NCI-H446 (cell line): ENCODE measurements around the gene ACRV1.
A peak's percentile ranks its signal among the peaks of the same experiment; 100 is the strongest.

Experiments used
- DNase-seq, 2 experiments: peaks; one replicate each; lab custom pipeline; 2025; lab: John Stamatoyannopoulos, UW

Gene ACRV1

DNA sequence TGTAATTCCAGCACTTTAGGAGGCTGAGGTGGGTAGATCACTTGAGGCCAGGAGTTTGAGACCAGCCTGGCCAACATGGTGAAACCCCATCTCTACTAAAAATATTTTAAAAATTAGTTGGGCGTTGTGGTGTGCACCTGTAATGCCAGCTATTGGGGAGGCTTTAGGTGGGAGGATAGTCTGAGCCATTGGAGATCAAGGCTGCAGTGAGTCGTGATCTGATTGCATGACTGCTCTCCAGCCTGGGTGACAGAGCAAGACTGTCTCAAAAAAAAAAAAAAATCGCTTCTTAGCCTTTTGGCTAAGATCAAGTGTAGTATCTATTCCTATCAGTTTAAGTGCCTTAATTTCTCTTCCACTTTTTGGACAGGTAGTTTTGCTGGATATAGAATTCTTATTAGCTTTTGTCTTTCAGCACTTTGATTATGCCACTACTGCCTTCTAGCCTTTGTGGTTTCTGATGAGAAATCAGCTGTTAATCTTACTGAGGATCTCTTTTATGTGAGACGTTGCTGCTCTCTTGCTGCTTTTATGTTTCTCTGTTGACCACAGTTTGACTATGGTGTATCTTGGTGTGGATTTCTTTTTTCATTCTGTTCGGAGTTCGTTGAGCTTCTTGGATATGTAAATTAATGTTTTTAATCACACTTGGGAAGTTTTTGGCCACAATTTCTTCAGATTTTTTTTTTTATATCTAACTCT is 31.0 kb downstream of the ACRV1 start:
- no peak for DNase-seq

DNA sequence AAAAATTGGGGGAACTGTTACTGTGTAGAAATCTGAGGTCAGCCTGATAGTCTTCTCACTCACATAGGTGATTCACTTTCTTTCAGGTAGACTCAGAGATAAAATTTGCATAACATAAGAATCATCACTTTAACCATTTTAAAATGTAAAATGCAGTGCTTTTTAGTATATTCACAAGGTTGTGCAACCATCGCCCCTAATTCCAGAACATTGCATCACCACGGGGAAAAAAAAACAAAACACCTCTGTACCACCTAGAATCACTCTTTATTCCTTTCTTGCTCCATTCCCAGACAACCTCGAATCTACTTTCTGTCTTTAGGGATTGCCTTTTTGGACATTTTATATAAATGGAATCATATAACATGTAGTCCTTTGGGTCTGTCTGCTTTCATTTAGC is 34.8 kb downstream of the ACRV1 start:
- DNase-seq: no peak

DNA sequence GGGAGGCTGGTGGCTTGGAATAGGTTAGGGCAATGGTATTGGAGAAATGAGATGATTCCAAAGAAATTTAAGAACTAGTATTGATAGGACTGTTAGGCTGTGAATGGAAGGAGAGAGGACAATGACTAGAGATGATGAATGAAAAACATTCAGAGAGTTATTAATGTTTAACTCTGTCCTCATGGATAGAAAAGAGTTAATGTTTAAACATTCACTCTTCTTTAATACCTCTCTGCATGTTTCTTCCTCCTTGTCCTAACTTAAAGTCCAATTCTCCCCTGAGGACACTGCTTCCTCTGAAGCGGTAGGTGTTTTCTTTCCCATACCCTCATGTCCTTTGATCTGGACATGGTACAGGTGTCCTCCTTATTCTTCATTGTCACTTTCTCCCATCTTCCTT is 42.3 kb downstream of the ACRV1 start:
- DNase-seq: no peak

DNA sequence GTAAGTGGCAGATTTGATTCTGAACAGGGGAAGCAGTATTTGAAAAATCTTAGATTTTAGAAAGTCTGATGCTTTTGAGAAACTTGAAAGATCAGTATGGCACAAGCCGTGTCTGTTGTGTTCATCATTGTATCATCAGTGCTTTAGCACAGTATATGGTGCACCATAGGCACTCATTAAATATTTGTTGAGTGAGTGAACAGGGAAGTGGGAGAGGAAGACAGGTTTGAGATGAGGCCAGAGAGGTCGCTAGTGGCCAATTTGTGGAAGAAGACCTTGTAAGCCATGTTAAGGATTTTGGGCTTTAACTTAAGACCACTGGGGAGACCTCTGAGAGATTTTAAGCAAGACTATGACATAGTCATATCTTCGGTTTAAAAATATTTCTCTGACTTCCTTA is 42.8 kb downstream of the ACRV1 start:
- DNase-seq: no peak

DNA sequence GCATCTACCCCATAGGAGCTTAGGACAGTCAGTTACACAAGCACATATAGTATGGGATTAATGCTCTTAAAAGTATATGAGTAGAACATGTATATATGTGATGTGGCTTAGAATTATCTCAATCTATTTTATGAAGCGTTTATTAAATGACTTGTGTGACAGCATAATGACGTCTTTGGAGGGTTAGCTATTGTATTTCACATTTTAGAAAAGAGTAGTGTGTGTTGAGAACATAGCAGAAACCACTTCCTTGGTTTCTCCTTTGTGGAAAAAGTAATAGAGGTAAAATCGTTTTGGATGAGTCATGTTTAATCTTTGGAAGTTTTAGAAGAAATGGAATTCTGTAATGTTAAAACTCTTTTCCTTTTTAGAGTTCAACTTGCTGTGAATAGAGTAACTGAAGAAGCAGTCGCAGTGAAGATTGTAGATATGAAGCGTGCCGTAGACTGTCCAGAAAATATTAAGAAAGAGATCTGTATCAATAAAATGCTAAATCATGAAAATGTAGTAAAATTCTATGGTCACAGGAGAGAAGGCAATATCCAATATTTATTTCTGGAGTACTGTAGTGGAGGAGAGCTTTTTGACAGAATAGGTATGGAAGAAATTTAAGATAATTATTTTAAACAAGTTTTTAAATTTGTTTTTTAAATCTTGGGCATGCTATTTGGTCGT is 53.3 kb downstream of the ACRV1 start:
- no peak for DNase-seq

DNA sequence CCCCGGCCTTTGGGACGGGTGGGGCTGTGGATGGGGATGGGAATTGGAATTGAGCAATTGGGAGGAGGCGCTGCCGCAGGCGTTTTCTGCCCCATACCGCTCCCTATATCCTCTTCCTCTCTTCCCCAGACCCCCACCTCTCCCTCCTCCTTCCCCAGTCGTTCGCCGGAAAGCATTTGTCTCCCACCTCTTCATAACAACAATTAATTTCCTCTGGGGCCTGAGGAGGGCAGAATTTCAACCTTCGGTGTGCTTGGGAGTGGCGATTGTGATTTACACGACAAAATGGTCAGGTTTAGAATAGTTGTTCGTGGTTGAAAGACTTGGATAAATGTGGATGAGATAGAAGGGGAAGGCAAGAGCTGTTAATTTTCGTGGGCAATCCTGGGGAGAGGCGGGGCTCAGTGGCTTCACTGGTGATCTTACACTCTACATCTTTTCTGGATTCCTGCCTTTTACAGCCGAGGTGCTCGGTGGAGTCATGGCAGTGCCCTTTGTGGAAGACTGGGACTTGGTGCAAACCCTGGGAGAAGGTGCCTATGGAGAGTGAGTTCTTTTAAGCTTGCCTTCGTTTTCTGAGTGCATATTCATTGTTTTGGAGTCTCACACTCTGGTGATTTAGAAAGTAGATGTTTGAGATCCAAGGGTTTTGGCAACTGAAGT is 54.2 kb downstream of the ACRV1 start:
- DNase-seq: peak; percentile 46 to 57

DNA sequence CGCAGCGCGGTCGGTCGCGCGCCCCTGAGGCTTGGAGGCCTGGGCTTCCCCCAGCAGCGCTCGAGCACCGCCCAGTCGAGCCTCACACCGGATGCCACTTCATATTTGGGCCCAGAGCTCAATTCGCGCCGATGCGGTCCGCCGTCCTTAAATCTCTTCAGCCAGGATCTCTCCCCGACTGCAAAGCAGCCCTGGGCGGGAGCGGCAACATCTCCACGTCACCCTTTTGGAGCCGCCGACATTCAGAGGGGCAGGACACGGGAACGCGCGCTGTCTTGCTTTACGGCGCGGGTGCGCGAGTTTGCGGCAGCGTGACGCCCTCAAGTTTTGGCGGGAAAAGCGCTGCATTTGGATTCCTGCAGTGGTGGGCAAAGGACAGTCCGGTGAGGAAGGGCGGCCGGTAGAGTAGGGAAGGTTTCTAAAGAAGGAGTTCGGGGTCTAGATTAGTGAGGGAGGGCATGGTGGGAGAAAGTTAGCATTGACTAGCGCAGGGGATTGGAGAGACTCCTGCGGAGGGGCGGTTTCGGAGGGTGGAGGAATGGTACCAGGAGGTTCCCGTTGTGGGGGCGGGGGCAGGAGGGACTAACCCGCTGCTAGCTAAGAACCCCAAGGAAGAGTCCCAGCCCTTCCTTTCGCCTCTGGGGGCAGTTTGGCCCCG is 54.9 kb downstream of the ACRV1 start:
- peak; percentile 93 to 95 for DNase-seq

DNA sequence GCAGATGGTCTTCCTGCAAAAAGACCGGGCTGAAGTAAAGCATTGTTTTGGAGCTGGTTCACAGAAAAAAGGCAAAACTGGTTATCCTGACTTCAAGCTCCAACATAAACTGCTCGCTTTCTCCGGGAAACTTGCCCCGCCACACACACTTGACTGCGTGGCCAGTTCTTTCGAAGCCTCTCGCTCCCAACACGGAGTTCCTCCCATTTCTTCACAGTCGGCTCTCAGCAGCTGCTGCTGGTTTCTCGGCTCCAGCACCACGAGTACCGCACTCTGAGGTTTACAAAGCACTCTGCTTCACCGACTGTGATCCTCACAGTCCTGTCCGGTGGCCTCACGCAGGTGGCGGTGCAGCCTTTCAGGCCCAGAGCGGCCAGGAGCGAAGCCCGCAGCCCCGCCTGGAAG is 55.4 kb downstream of the ACRV1 start:
- no peak for DNase-seq

DNA sequence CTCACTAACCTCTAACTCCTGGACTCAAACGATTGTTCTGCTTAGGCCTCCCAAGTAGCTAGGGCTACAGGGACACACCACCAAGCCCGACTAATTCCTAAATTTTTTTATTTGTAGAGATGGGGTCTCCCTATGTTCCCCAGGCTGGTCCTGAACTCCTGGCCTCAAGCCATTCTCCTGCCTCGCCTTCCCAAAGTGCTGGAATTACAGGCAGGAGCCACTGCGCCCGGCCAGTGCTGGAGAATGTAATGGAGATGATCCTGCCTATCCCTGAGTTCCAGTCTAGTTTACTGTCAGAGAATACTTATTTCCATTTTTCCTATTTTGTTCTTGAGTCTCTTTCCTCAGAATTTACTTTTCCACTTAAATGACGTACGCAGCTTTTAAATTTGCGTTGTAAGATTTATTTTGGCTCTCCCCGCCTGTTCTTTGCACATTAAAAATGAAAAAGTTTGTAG is 55.9 kb downstream of the ACRV1 start, which contains the start of gene CHEK1:
Gene CHEK1 (plus strand): TSS at position 408 of the 458 bp plus-strand sequence. CDS start 1,606 bp downstream, outside the sequence.
- no peak for DNase-seq

DNA sequence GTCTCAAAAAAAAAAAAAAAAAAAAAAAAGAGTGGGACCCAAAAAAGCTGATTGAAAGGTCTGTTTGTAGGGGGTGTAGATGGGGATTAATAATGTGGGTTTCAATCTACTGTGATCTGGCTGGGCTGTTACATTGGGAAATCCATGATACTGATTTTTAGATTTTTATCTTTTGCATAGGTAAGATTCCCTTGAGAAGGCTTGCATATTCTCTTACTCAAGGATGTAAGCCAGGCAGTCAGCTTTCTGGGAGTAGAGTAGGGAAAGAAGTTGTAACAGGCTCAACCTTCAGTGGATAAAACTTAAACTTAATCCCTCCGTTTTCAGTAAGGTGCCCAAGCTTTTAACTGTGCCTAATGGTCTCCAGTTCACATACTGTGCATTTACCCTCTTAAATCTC is 57.6 kb downstream of the ACRV1 start:
- DNase-seq: no peak

DNA sequence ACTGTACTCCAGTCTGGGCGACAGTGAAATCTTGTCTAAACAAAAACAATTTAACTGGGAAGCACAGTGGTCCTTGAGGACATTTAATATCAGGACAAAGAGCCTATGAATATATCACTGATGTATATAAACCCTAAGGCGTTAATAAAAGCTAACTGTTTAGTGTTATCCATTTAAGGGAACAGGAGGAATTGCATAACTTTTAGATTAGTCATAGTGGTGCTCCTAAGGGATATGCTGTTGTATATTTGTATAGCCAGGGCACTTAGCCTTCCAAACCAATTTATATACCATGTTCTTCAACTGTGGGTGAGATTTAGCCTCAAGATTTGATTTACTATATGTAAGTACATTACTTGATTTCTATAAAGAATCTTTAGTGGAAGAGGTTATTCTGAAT is 58.7 kb downstream of the ACRV1 start:
- no peak for DNase-seq
